Esophagus muscularis mucosa (tissue), 4 donors: ENCODE results near the gene OXCT1.

Source experiments
- CTCF ChIP-seq, 3 experiments: fragments of 200-600 bp in 2 of 3; fragments of 450-650 bp in 1 of 3; sonication (generic) in 2 of 3; IDR thresholded peaks; one replicate each; pipeline ENCODE4 v1.5.1; 2017 to 2019; ENCODE audit warnings: antibody characterized with exemption in 3 of 3, mild to moderate bottlenecking in 2 of 3, moderate library complexity in 1 of 3
- EP300 ChIP-seq: sonication (generic); formaldehyde crosslinking; IDR thresholded peaks from one replicate; pipeline ENCODE4 v1.6.1; 2017; ENCODE audit warnings: antibody characterized with exemption
- POLR2A ChIP-seq: fragments of 450-650 bp; IDR thresholded peaks from one replicate; pipeline ENCODE4 v1.6.1; 2017; ENCODE audit warnings: antibody characterized with exemption, moderate library complexity, mild to moderate bottlenecking, low read depth
- POLR2AphosphoS5 ChIP-seq, 2 donors: sonication (generic); formaldehyde crosslinking; IDR thresholded peaks; one replicate each; pipeline ENCODE4 v1.6.1; 2017; ENCODE audit warnings: antibody characterized with exemption in 2 of 2

- no peak for TF ChIP-seq CTCF (IDR thresholded peaks at IDR 0.05)
- TF ChIP-seq POLR2AphosphoS5 (IDR thresholded peaks at IDR 0.05) = no peak
- no peak for TF ChIP-seq EP300
- no peak for TF ChIP-seq POLR2A
These were observed 98.2 kb downstream of the OXCT1 start for GRCh38 chr5:41772056-41772455.
